Mucosa of descending colon (tissue), 3 donors: ENCODE measurements around the gene AMT. TPM values are rescaled to one million over a fixed set of nuclear protein-coding genes. Genes with fewer than 3 reads are reported as not detected.
"Not testable (repeated sequence)": the region's sequence is repeated elsewhere in the genome, so short reads cannot be mapped to it uniquely, and the experiment has no call there.

Source experiments
- ATAC-seq: fragments of 200-7000 bp; cut with Tn5 transposase; one replicate; pipeline ENCODE4 v1.9.1; 2020; ENCODE audit warnings: mild to moderate bottlenecking, moderate library complexity
- DNase-seq, 3 donors: peaks; one replicate each; pipeline ENCODE4 v3.0.0-alpha.2; 2020
- H3K36me3 ChIP-seq: fragments of 200-600 bp; one replicate; pipeline ENCODE4 v1.8.0; 2021; ENCODE audit warnings: low read depth, mild to moderate bottlenecking
- H3K4me1 ChIP-seq: fragments of 200-600 bp; one replicate; pipeline ENCODE4 v1.8.0; 2021; ENCODE audit warnings: low read depth, mild to moderate bottlenecking
- H3K4me3 ChIP-seq: fragments of 200-600 bp; one replicate; pipeline ENCODE4 v1.8.0; 2021; ENCODE audit warnings: mild to moderate bottlenecking
- H3K9me3 ChIP-seq: fragments of 200-600 bp; one replicate; pipeline ENCODE4 v1.8.0; 2021; ENCODE audit warnings: mild to moderate bottlenecking
- CTCF ChIP-seq: fragments of 200-600 bp; IDR thresholded peaks from one replicate; pipeline ENCODE4 v1.8.0; 2022; ENCODE audit warnings: antibody characterized with exemption, mild to moderate bottlenecking
- intact Hi-C, 2 donors: fragments of 100-400 bp; cut with DNase I in 1 of 2; cut with micrococcal nuclease in 1 of 2; formaldehyde crosslinking; loops; one replicate each; pipeline versions ENCODE4 v1.11.0 to v1.11.1; 2022; cut with DNase I, micrococcal nuclease
- total RNA-seq, 3 donors: library from RNA; stranded (reverse); fragmentation: NEBNext Ultra II Directional in 2 of 3; extraction: Animal tissue kit (Norgen Biotek cat#: 25700) in 2 of 3; gene quantifications; one replicate each; pipeline versions ENCODE4 v1.2.1 to v1.2.4, GENCODE V29; 2021 to 2023
- donor health status: DM: no; HTN: no; CAD: no; lungs with moderate emphysema.
- donor health status: DM: no; HTN: no; CAD: no.
- donor health status: DM: no; HTN: yes; CAD: no.

Gene AMT
- total RNA-seq, 3 donors from 2014 or later: 15.8 to 36.3 (median 22.9) TPM

- no peak overlapping the region for H3K4me3 ChIP-seq
- ATAC-seq (no peak), DNase-seq (no peak)
- intact Hi-C loops: no loop called here
- H3K4me1 ChIP-seq: peaks cover 41% of the 10 kb centered on the region
- TF ChIP-seq CTCF: no peak
- no peaks in the 10 kb centered on the region for H3K9me3 ChIP-seq
- peaks cover under 1% of the 10 kb centered on the region for H3K36me3 ChIP-seq
These were observed 15.4 kb downstream of the AMT start for GRCh38 chr3:49406571-49407565.

GRCh38 chr3:49405570-49405969 is 16.7 kb downstream of the AMT start:
- ATAC-seq: not testable (repeated sequence)
- H3K4me1 ChIP-seq: peaks cover 39% of the 10 kb centered on the region

GRCh38 chr3:49403891-49404290 is 18.4 kb downstream of the AMT start:
- no peak for TF ChIP-seq CTCF
- H3K4me1 ChIP-seq: peaks cover 31% of the 10 kb centered on the region
- no peaks in the 10 kb centered on the region for H3K36me3 ChIP-seq
- intact Hi-C loops: no loop called here
- ATAC-seq (no peak), DNase-seq (no peak)
- no peak overlapping the region for H3K4me3 ChIP-seq
- no peaks in the 10 kb centered on the region for H3K9me3 ChIP-seq

More at GRCh38 chr3:49405570-49405969, 16.7 kb downstream of the AMT start:
- H3K36me3 ChIP-seq, H3K4me3 ChIP-seq, DNase-seq, H3K9me3 ChIP-seq, intact Hi-C loops: not testable (repeated sequence)

- no peak for ATAC-seq
- H3K36me3 ChIP-seq: no peaks in the 10 kb centered on the region
- intact Hi-C loops: no loop called here
- no peak overlapping the region for H3K4me3 ChIP-seq
- H3K4me1 ChIP-seq: peaks cover 25% of the 10 kb centered on the region
- H3K9me3 ChIP-seq: no peaks in the 10 kb centered on the region
- DNase-seq: no peak
- no peak for TF ChIP-seq CTCF
These were observed 20.5 kb downstream of the AMT start for GRCh38 chr3:49401766-49402165.

- H3K36me3 ChIP-seq: no peaks in the 10 kb centered on the region
- TF ChIP-seq CTCF: no peak
- ATAC-seq (no peak), DNase-seq (no peak)
- intact Hi-C loops: no loop called here
- H3K9me3 ChIP-seq: no peaks in the 10 kb centered on the region
- H3K4me3 ChIP-seq: no peak overlapping the region
- peaks cover 18% of the 10 kb centered on the region for H3K4me1 ChIP-seq
These were observed 22.8 kb downstream of the AMT start for GRCh38 chr3:49399461-49399860.

GRCh38 chr3:49397470-49397869 is 24.8 kb downstream of the AMT start:
- Histone ChIP-seq H3K9me3 (no peaks in the 10 kb centered on the region), H3K4me1 (peaks cover 16% of the 10 kb centered on the region), H3K36me3 (no peaks in the 10 kb centered on the region), H3K4me3 (no peak overlapping the region)
- no peak for TF ChIP-seq CTCF
- ATAC-seq (peak; percentile 40), DNase-seq (no peak)
- intact Hi-C loops: no loop called here

GRCh38 chr3:49391310-49391709 is 31.0 kb downstream of the AMT start:
- DNase-seq, ATAC-seq, intact Hi-C loops, H3K4me1 ChIP-seq, H3K9me3 ChIP-seq, H3K4me3 ChIP-seq, H3K36me3 ChIP-seq: not testable (repeated sequence)
